Cardiac muscle cell (in vitro differentiated cells and primary cell): ENCODE results near the gene ASB4. TPM values are rescaled to one million over a fixed set of nuclear protein-coding genes. Genes with fewer than 3 reads are reported as not detected.

Experiments
- DNase-seq, 2 donors: peaks; one replicate each; pipeline versions ENCODE4 v3.0.0 to v3.0.0-alpha.2; 2010 to 2017; ENCODE audit warnings: low read depth in 1 of 2, low spot score in 1 of 2
- H3K27ac ChIP-seq: fragments of 200-600 bp; sonication (generic); 2 replicates; pipeline ENCODE4 v1.5.1; 2016
- H3K27me3 ChIP-seq: fragments of 200-600 bp; sonication (generic); 2 replicates; pipeline ENCODE4 v1.6.0; 2016; ENCODE audit warnings: control low read depth
- H3K36me3 ChIP-seq: fragments of 200-600 bp; sonication (generic); 2 replicates; pipeline ENCODE4 v1.5.1; 2016; ENCODE audit warnings: control low read depth
- H3K4me1 ChIP-seq: fragments of 200-600 bp; sonication (generic); 2 replicates; pipeline ENCODE4 v1.8.1; 2017; ENCODE audit warnings: low read depth, mild to moderate bottlenecking, mixed run types
- H3K4me3 ChIP-seq: fragments of 200-600 bp; sonication (generic); 2 replicates; pipeline ENCODE4 v1.5.1; 2016; ENCODE audit warnings: mild to moderate bottlenecking
- H3K9me3 ChIP-seq: fragments of 200-600 bp; sonication (generic); 2 replicates; pipeline ENCODE4 v1.5.1; 2017; ENCODE audit warnings: low read depth, mild to moderate bottlenecking, control low read depth
- CTCF ChIP-seq: IDR thresholded peaks from 2 replicates; pipeline ENCODE4 v1.5.1; 2012; ENCODE audit warnings: low read depth, mild to moderate bottlenecking, low read length
- polyA plus RNA-seq: library from polyadenylated mRNA; unstranded; fragments of >200 nt; fragmentation: Nextera tagmentation; extraction: Ambion mirVana; gene quantifications from 2 replicates; pipeline ENCODE4 v1.2.1, GENCODE V29; 2016
- total RNA-seq: library from RNA; depleted of rRNA; stranded (reverse); fragments of >200 nt; gene quantifications from 2 replicates; pipeline ENCODE4 v1.2.3, GENCODE V29; 2016

The ASB4 gene
- total and polyA plus RNA-seq, 2 experiments from 2014 or later, result 0.13 TPM; not detected in 1

GRCh38 chr7:95536656-95537311 lies 51.0 kb downstream of the ASB4 start:
- no peak for TF ChIP-seq CTCF
- no peaks in the 10 kb centered on the region for H3K9me3 ChIP-seq
- H3K27ac ChIP-seq, result no peak overlapping the region
- H3K36me3 ChIP-seq, result no peaks in the 10 kb centered on the region
- H3K4me3 ChIP-seq, result no peak overlapping the region
- H3K27me3 ChIP-seq, result peaks cover 10% of the 10 kb centered on the region
- no peak for DNase-seq
- no peaks in the 10 kb centered on the region for H3K4me1 ChIP-seq

- no peaks in the 10 kb centered on the region for H3K4me1 ChIP-seq
Measured at GRCh38 chr7:95537468-95537867, 51.7 kb downstream of the ASB4 start.

GRCh38 chr7:95539426-95539825 lies 53.7 kb downstream of the ASB4 start:
- no peak for TF ChIP-seq CTCF
- Histone ChIP-seq H3K4me1 (no peaks in the 10 kb centered on the region), H3K27me3 (peaks cover 10% of the 10 kb centered on the region), H3K36me3 (no peaks in the 10 kb centered on the region), H3K9me3 (no peaks in the 10 kb centered on the region), H3K27ac (no peak overlapping the region), H3K4me3 (no peak overlapping the region)
- no peak for DNase-seq

More at GRCh38 chr7:95537468-95537867, 51.7 kb downstream of the ASB4 start:
- no peak for TF ChIP-seq CTCF
- no peak for DNase-seq
- no peak overlapping the region for H3K4me3 ChIP-seq
- no peak overlapping the region for H3K27ac ChIP-seq
- H3K27me3 ChIP-seq, result peaks cover 10% of the 10 kb centered on the region
- no peaks in the 10 kb centered on the region for H3K36me3 ChIP-seq
- H3K9me3 ChIP-seq, result no peaks in the 10 kb centered on the region

- no peaks in the 10 kb centered on the region for H3K9me3 ChIP-seq
- H3K36me3 ChIP-seq, result no peaks in the 10 kb centered on the region
- peaks cover 10% of the 10 kb centered on the region for H3K27me3 ChIP-seq
- H3K4me3 ChIP-seq, result no peak overlapping the region
- no peaks in the 10 kb centered on the region for H3K4me1 ChIP-seq
- TF ChIP-seq CTCF, result no peak
- no peak overlapping the region for H3K27ac ChIP-seq
- DNase-seq, result no peak
Measured at GRCh38 chr7:95540366-95540765, 54.6 kb downstream of the ASB4 start.

GRCh38 chr7:95543312-95543711 lies 57.6 kb downstream of the ASB4 start:
- DNase-seq, result no peak
- Histone ChIP-seq H3K4me3 (no peak overlapping the region), H3K27me3 (peaks cover 10% of the 10 kb centered on the region), H3K4me1 (no peaks in the 10 kb centered on the region), H3K9me3 (no peaks in the 10 kb centered on the region), H3K36me3 (no peaks in the 10 kb centered on the region), H3K27ac (no peak overlapping the region)
- no peak for TF ChIP-seq CTCF
